ENCODE measurements around the gene ZNF555.

The ZNF555 gene

GRCh38 chr19:2827022-2827421 lies 14.3 kb upstream of the ZNF555 start:
- DNase-seq, result no peak

GRCh38 chr19:2827840-2828489 lies 13.3 kb upstream of the ZNF555 start:
- DNase-seq, result no peak

GRCh38 chr19:2834294-2834871 lies 6.9 kb upstream of the ZNF555 start:
- DNase-seq, result no peak

DNA sequence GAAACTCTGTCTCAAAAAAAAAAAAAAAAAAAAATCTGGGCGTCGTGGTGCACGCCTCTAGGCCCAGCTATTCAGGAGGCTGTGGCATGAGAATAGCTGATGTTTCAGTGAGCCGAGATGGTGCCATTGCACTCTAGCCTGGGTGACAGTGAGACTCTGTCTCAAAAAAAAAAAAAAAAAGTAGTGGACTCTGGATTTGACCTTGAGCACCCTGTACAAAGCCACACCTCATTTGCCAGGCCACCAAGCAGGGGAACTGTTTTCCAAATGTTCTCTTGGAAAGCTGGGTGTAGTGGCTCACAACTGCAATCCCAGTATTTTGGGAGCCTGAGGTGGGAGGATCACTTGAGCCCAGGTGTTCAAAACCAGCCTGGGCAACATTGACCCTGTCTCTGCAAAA lies 3.8 kb upstream of the ZNF555 start:
- DNase-seq, result no peak

DNA sequence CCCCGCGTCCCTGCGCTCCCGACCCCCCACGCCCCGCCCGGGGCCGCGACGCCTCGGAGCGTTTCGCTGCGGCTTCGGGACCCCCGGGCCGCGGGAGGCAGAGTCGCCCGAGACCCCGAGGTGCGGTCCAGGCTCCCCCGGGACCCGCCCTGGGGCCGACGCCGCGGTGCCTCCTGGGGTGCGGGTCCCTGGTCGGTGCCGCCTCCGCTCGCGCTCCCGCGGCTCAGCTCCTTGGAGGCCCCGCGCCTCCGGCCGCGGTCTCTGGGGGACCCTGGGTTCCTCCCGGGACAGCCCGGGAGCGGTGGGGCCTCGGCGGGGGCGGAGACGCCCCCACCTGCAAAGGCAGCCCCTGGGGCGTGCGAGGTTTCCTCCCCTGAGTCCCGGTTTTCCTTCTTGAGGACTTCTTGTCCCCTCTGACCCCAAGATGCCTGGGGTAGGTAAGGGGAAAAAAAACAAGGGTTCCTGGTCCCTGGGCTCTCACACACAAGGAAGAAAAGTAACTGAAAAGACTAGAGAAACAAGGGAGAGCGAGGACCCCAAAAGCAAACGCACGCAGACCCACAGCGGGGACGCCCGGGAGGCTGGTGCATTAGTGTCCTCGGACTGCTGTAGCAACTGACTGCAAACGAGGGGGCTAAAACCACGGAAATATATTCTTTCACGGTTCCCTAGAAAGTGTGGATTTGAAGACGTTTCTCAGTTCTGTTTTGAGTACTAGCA lies 740 bp downstream of the ZNF555 start:
- DNase-seq, result no peak

GRCh38 chr19:2845107-2845506 lies 3.8 kb downstream of the ZNF555 start:
- DNase-seq, result no peak

GRCh38 chr19:2846180-2846894 lies 5.1 kb downstream of the ZNF555 start:
- DNase-seq, result no peak

DNA sequence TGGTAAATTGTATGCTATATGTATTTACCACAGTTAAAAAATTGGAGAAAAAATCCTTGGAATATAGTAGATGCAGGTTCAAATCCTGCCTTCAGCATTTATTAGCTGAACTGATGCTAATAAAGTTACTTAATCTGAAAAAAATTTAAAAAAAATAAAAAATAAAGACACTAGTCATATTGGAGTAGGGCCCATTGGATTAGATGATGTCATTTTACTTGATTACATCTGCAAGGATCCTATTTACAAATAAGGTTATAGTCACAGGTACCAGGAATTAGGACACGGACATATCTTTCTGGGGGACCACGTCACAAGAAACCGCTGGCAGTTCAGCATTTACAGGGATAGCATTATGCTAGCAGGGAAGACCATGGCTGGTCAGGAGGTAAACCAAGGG lies 6.2 kb downstream of the ZNF555 start:
- DNase-seq, result no peak

DNA sequence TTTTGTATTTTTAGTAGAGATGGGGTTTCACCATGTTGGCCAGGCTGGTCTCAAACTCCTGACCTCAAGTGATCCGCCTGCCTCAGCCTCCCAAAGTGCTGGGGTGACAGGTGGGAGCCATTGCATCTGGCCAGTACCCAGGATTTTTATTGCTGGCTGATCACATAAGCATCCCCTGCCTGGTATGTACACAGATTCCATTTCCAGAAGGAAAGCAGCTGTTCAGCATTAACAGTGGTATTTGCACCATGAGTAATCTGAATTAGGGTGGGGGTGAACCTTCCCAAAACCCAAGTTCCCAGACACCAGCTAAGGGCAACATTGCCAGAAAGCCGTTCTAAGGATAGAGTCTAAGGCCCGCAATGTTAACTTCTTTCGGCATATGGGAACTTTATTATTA lies 7.3 kb downstream of the ZNF555 start:
- DNase-seq, result no peak

DNA sequence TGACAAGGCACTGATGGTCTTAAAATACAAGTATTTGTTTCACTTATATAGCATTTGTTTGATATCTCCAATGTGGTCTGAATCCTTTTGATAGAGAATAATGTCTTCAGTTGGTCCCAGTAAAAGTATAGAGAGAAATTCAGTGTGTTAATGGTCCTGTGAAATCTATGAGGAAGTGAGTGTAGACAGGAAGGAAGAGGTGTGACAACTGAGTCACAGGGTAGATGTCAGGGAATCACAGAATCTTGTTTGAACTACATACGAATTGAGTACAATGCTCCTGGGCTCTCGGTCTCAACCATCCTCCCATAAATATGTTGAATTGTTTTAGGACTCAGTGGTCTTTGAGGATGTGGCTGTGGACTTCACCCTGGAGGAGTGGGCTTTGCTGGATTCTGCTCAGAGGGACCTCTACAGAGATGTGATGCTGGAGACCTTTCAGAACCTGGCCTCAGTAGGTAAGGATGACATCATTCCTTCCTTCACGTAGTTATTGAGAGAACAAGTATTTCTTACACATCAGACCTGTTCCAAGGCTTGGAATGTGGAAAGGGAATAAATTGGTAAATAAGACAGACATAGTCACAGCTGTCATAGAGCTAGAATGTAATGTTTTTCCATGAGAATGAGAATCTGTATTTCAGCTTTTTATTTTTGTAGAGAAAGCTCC lies 9.1 kb downstream of the ZNF555 start:
- DNase-seq, result no peak

DNA sequence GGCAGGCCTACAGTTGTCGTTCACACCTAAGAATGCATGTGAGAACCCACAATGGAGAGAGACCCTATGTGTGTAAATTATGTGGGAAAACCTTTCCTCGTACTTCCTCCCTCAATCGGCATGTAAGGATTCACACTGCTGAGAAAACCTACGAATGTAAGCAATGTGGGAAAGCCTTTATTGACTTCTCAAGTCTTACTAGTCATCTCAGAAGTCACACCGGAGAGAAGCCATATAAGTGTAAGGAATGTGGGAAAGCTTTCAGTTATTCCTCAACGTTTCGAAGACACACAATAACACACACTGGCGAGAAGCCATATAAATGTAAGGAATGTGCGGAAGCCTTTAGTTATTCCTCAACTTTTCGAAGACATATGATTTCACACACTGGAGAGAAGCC lies 11.3 kb downstream of the ZNF555 start:
- no peak for DNase-seq

DNA sequence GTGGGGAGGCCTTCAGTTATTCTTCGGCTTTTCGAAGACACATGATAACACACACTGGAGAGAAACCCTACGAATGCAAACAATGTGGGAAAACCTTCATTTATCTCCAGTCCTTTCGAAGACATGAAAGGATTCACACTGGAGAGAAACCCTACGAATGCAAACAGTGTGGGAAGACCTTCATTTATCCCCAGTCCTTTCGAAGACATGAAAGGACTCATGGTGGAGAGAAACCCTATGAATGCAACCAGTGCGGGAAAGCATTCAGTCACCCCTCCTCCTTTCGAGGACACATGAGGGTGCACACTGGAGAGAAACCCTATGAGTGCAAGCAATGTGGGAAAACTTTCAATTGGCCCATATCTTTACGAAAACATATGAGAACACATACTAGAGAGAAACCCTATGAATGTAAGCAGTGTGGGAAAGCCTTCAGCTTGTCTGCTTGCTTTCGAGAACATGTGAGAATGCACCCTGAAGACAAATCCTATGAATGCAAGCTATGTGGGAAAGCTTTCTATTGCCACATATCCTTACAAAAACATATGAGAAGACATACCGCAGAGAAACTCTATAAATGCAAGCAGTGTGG lies 11.8 kb downstream of the ZNF555 start:
- no peak for DNase-seq

DNA sequence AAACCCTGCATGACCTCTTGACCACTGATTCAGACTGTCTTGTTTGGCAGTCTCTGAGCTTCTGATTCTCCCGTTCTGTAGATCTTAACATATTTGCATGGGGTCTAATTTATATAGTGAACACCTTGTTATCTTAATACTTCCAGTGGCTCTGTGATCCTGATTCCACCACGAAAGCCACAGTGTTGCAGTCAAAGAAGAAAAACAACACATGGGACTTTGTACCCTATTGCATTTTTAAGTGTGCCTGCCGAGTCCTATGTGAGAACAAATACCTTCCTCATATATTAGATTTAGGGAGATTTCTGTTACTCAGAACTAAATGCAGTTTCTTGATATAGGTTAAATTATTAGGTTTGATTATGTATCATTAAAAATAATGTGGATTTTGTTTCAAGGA lies 13.6 kb downstream of the ZNF555 start:
- DNase-seq, result no peak

GRCh38 chr19:2856457-2857050 lies 15.3 kb downstream of the ZNF555 start:
- DNase-seq, result no peak

DNA sequence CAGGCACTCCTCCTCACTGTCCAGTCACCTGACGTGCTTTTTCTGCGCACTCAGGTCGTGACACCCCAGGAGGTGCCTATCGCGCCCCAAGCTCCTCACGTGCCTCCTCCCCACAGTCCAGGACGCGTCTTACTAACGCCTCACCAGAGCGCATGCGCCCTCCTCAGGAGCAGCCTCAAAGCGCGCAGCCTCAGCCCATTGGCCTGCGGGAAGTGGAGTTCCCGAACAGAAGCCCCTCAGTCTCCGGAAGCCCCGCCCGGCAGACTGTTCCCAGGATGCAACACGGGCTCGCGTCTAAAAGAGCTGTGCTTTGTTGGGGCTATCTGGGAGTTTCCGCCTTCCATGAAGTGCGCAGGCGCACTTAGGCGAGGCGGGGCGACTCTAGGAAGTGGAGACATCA lies 17.6 kb downstream of the ZNF555 start:
- no peak for DNase-seq

GRCh38 chr19:2863816-2864215 lies 22.5 kb downstream of the ZNF555 start:
- DNase-seq, result no peak

DNA sequence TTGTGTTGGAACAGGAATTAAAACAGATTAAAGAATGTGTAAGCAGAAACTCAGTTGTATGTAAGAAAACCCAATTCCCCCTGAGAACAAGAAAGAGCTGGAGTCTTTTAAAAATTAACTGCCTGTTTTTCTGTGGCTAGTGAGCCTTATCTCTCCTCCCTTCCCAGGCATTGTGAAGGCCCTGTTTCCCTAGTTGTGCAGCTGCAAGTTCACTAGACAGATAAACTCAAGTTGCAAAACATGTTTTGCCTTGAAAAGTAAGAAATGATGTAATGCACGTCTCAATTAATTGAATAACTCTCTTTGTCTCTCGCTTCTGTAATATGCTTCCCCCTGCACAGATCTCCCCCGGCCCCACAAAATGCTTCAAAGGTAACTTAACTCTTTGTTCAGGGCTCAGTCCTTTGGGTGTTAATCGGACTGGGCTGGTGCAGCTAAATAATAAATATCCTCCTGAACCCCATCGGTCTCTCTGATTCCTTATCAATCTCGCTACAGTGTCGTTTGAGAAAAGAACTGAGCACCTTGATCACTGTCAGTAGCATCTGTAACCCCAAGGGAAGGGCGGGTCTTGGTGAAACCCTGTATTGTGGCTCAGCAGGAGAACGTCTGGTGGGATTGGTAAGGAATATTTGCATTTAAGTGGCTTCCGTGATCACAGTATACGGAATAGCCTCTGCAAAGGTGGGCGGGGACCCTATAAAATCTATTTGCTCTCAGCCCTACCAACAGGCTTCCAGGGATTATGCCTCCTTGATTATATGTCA lies 24.2 kb downstream of the ZNF555 start:
- DNase-seq, result no peak

GRCh38 chr19:2866495-2867024 lies 25.3 kb downstream of the ZNF555 start:
- DNase-seq, result no peak

GRCh38 chr19:2867025-2867991 lies 26.0 kb downstream of the ZNF555 start, which contains the start of gene ZNF556:
Gene ZNF556 (plus strand): TSS chr19:2867335. CDS start chr19:2867422, 87 bp downstream.
- no peak for DNase-seq

- DNase-seq, result no peak
Measured at GRCh38 chr19:2869618-2870017, 28.3 kb downstream of the ZNF555 start.

All from stimulated activated naive CD4-positive, alpha-beta T cell treated with Interleukin-2 at 50 U/mL for 16 hours (primary cell).